GM21360 (cell line): ENCODE data around the gene SH3BGRL2.
"Not testable (repeated sequence)": the region's sequence is repeated elsewhere in the genome, so short reads cannot be mapped to it uniquely, and the experiment has no call there.

ENCODE experiments used
- ATAC-seq: cut with Tn5 transposase; IDR thresholded peaks from one replicate; pipeline ENCODE4 v1.9.1; 2021; ENCODE audit warnings: mild to moderate bottlenecking, moderate library complexity; ENCODE audit not compliant: unreplicated experiment

Gene SH3BGRL2

DNA sequence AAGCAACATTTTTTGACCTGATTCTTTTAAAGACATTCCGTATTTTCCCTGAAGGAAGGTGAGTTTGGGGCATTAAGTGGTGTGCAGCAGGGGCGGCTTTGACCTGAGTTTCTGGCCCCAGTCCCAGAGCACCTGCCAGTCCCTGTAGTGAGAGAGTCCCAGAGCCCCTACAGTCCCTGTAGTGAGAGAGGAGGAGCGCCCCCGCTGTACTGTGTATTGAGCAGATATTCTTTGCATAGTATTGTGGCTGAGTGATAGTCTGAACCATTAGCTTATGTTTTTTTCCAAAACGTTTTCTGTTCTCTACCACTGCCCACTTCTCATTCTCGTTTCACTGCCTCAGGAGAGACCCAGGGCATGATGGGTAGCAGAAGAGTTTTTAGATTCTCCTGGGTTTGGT is 17.2 kb upstream of the SH3BGRL2 start:
- ATAC-seq: no peak

DNA sequence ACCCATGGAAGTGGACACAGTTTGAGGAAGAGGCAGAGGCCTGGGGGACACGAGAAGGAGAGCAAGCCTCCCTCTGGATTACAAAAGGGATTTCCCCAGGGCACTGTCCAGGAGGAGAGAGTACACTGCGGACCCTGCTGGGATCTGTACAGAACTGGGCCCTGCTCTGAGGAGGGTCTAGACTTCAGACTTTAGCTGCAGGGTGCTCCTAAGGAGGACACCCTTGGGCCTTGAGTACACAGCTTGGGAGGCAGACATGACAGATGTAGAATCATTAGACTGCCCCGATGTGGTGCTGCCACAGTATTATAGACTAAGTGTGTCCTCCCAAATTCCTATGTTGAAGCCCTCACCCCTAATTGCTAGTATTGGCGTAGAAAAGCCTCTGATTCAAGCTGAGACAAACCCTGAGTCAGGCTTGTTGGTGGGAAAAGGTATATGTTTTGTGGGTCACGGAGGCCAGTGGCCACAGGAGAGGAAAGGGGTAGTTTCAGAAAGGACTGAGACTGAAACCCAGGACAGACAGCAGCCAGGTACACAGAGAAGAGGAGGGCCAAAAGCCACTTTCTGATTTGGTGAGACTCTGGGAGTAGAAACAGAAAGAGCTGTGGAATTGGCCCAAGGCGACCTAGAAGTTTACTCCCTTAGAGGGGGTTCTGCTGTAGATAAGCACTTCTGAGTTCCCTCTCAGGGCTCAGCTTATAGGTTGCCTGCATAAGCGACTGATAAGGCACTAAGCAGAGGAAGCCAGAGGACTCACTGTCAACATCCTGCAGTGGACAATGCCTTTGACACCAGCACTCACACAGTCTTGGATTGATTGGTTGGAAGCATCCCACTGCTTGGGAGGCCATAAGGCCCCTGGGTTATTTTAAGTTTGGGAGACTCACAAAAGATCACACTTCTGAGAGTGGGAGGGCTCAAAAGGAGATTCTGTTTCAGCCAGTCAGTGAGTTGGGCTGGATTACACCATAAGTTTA is 16.5 kb upstream of the SH3BGRL2 start:
- peak; percentile 56 for ATAC-seq

DNA sequence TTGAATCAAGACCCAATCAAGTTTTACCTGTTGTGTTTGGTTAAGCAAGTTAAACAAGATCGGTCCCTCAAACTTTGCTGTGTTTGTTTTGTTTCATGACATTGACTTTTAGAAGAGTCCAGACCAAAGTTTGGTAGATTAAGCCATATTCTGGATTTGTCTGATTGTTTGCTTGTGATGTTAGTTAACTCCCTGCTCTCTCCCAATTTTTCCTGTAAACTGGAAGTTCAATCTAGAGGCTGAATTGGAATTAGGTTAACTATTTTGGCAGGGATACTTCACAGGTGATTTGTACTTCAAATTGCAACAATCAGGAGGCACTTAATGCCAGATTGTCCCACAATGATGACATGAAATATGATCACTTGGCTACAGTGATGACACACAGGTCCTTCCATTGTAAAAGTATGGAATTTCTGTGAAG is 13.6 kb upstream of the SH3BGRL2 start:
- no peak for ATAC-seq

DNA sequence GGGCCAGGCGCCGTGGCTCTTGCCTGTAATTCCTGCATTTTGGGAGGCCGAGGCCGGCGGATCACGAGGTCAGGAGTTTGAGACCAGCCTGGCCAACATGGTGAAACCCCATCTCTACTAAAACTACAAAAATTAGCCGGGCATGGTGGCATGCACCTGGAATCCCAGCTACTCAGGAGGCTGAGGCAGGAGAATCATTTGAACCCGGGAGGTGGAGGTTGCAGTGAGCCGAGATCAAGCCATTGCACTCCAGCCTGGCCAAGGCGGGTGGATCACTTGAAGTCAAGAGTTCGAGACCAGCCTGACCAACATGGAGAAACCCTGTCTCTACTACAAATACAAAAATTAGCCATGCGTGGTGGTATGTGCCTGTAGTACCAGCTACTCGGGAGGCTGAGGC is 12.7 kb upstream of the SH3BGRL2 start:
- not testable (repeated sequence) for ATAC-seq

GRCh38 chr6:79621579-79621978 is 9.6 kb upstream of the SH3BGRL2 start:
- ATAC-seq: no peak

GRCh38 chr6:79622364-79622763 is 8.8 kb upstream of the SH3BGRL2 start:
- ATAC-seq: no peak

DNA sequence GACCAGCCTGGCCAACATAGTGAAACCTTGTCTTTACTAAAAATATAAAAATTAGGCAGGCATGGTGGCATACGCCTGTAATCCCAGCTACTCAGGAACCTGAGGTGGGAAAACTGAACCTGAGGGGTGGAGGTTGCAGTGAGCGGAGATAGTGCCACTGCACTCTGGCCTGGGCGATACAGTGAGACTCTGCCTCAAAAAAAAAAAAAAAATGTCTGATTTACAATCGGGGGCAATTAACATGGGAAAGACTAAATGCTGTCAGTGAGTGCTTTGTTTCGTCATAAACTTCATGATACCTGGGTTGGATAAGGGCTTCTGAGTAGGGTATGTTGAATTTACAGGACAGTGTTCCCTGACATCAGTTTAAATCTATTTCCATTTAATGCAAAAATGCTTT is 8.0 kb upstream of the SH3BGRL2 start:
- ATAC-seq: no peak

DNA sequence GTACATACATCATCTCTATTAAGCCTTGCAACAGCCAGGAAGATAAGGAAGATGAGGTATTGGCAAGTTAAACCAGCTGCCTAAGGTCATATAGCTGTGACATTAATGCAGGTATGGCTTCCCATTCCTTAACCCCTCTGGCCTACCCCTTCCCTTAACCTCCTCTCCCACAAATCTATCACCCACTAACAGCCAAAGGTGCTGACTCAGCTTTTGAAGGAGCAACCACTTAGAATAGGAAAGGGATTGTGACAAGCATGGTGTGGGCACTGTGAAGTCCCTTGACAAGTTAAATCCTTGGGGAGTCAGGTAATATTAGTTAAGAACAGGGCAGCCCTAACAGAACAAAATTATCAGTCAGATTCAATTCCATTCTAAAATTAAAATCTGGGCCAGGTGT is 5.4 kb upstream of the SH3BGRL2 start:
- ATAC-seq: no peak

DNA sequence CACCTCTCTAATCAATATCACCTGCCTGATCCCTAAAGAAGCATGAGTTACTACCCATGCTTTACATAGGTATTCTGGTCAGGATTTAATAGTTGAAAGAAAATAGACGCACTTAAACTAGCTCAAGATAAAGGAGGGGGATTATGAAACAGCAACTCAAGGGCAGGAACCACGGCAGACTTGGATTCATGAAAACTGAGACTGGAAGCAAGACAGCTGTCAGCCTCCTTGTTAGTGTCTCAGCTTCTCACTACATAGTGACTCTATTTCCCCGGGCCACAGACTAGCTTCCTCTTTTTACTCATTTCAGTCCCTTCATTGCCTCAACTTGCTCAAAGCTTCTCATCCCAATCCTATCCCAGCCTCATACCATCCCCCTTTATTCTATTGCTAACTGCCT is 4.3 kb upstream of the SH3BGRL2 start:
- ATAC-seq: no peak

- ATAC-seq: no peak
Measured at GRCh38 chr6:79627422-79627821, 3.7 kb upstream of the SH3BGRL2 start.

GRCh38 chr6:79628466-79629288 is 2.5 kb upstream of the SH3BGRL2 start:
- ATAC-seq: no peak

DNA sequence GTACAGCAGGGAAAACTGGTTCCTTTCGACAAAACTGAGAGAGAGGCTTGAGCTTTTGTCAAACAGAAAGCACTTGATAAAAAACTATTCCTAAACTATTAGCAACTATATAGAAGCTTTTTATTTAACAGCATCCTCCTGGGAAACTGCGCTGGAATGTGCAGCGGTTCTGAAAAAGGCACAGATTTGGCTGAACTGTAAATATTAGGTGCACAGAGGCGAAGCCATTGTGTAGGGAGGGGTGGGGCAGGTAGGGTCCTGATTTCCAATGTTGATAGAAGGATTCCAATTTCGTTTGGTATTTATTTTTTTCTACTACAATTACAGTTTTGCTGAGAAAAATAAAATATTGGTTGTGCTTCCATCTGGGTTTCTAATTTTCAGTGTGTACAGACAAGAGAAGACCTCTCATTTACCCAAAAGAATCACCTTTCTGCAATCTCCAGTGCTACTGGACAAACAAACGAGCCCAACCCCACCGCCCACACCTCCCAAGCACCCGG is 698 bp upstream of the SH3BGRL2 start:
- ATAC-seq: no peak

DNA sequence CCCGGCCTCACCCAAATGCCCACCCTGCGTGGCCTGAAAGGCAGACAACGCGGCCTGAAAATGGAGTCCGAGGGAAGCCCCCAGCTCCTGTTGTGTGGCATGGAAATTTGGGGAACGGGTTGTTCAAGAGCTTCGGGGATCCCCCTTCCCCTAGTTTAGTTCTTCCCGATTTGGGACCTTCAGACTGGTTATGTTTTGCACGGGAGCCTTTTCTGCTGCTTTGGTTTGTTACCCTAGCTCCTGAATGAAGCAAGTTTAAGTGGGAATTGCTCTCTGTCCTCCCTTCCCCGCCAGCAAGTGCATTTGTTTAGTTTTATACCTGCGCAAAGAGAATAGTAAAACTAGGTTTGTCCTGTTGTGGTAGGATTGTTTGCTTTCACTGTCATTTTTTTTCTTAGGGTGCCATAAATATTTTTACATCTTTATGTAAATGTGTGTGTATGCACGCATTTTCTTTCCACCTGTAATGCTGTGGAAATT is 604 bp downstream of the SH3BGRL2 start:
- no peak for ATAC-seq

DNA sequence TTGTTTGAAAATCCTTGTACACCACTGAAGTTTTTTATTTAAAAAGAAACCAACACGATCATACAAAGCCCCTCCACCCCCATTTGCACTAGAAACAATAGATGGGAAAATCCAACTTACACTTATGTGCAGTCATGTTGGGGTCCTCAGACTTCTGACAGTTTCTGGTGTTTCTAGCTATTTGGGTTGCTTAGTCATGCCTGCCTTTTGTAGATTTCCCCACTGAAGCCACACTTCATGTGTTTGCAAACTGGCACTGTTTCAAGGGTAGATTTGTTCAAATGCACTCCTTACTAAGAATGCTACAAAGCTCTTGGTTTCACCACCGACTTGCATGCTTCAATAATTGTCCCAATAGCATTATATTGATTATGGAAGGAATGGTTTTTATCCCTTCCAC is 1.5 kb downstream of the SH3BGRL2 start:
- no peak for ATAC-seq

GRCh38 chr6:79634491-79635231 is 3.5 kb downstream of the SH3BGRL2 start:
- ATAC-seq: no peak

GRCh38 chr6:79635232-79635543 is 4.1 kb downstream of the SH3BGRL2 start:
- no peak for ATAC-seq

DNA sequence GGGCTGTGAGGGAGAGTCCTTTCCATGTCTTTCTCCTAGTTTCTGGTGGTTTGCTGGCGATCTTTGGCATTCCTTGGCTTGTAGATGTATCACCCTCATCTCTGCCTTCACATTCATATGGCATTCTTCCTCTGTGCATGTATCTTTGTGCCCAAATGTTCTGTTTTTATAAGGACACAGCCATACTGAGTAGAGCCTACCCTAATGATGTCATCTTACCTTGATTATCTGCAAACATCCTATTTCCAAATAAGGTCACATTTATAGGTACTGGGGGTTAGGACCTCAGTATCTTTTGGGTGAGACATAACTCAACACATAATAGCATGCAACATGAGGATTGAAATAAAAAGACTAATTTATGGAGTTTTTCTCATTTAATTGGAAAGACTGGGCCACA is 5.5 kb downstream of the SH3BGRL2 start:
- no peak for ATAC-seq

DNA sequence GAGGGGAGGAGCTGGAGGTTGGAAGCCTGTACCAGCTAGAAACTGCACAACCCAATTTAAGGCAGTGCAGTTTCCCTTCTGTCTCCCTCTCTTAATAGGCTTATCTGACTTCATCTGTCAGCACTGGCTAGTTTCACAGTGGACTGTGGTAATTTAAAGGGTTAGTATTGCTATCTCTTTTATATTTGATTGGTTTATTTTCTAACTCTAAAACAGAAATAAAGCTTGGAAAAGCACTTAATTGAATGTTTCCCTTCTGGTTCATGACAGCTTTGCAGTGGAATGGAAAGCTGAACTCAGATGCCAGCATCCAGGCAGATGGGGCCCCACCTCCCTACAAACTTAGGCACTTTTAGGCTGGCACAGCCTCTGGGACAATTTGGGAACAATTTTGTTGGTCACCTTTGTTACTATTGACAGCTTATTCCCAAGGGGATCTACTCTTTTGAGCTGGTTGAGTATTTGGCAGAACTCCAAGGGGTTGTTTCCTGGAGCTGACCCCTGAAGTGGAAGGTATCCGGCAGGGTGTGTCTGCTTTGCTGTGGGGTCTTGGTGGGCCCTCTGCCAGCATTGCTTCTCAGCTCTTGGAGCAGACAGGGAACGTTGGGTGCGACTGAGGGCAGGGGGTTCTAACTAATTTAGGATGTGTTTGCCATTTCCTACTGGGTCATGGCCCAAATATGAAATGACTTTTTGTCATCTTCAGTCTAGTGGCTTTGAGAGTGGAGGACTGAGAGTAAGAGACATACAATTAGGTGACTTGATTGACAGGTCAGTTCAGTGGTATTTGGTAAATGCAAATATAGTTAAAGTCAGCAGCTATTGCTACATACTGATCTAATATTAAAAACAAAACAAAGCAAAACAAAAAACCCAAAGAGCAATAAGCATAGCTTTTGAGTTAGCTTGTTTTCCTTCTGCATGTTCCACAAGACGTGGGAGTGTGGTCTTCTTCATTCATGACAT is 9.3 kb downstream of the SH3BGRL2 start:
- ATAC-seq: no peak

DNA sequence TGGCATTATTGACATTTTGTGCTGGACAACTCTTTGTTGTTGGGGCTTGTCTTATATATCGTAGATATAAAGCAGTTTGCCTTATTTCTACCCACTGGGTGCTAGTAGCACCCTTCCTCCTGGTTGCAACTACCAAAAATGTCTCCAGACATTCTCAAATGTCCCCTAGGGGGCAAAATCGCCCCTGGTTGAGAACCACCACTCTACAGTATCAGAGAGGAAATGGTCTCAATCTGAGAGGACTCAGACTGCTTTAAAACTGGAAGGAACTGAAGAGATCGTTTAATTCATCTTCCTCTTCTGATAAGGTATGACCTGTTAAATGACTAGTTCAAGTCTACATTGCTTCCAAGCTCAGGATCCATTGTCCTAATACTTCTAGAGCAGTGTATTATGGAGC is 14.9 kb downstream of the SH3BGRL2 start:
- no peak for ATAC-seq

DNA sequence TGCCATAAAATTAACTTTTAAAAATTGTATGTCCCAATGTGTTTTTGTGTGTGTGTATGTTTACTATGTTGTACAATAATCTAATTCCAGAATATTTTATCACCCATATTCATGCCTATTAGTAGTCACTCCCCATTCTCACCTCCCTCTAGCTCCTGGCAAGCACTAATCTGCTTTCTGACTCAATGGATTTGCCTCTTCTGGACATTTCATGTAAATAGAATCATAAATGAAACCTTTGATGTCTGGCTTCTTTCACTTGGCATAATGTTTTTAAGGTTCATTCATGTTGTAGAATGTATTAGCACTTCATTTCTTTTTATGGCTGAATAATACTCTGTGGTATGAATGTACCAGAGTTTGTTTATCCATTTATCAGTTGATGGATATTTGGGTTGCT is 15.4 kb downstream of the SH3BGRL2 start:
- no peak for ATAC-seq
